ENCODE data around the gene CELA3A.
"Not testable (repeated sequence)": the region's sequence is repeated elsewhere in the genome, so short reads cannot be mapped to it uniquely, and the experiment has no call there.

CELA3A gene

GRCh38 chr1:22001409-22001808 lies at the start of gene CELA3A:
Gene CELA3A (plus strand): TSS chr1:22001657. CDS start chr1:22001675, 18 bp downstream.
- no peak for DNase-seq

- DNase-seq = no peak
These were observed 48.5 kb upstream of the CELA3A start for GRCh38 chr1:21952786-21953520.

- DNase-seq = no peak
These were observed 46.4 kb upstream of the CELA3A start for GRCh38 chr1:21955058-21955457.

- no peak for DNase-seq
These were observed 45.8 kb upstream of the CELA3A start for GRCh38 chr1:21955501-21956281.

GRCh38 chr1:21956720-21957552 lies 44.5 kb upstream of the CELA3A start:
- DNase-seq = peak; percentile 52

GRCh38 chr1:21961337-21961736 lies 40.1 kb upstream of the CELA3A start:
- DNase-seq = no peak

- no peak for DNase-seq
These were observed 39.7 kb upstream of the CELA3A start for GRCh38 chr1:21961799-21962198.

GRCh38 chr1:21963477-21964217 lies 37.8 kb upstream of the CELA3A start:
- peak; percentile 69 for DNase-seq

- no peak for DNase-seq
These were observed 35.0 kb upstream of the CELA3A start for GRCh38 chr1:21966247-21967000.

- not testable (repeated sequence) for DNase-seq
These were observed 34.2 kb upstream of the CELA3A start for GRCh38 chr1:21967216-21967615.

GRCh38 chr1:21969066-21969465 lies 32.4 kb upstream of the CELA3A start:
- not testable (repeated sequence) for DNase-seq

GRCh38 chr1:21970523-21970922 lies 30.9 kb upstream of the CELA3A start:
- DNase-seq = not testable (repeated sequence)

- not testable (repeated sequence) for DNase-seq
These were observed 28.4 kb upstream of the CELA3A start for GRCh38 chr1:21972973-21973441.

GRCh38 chr1:21973948-21974347 lies 27.5 kb upstream of the CELA3A start:
- DNase-seq = not testable (repeated sequence)

- DNase-seq = not testable (repeated sequence)
These were observed 26.8 kb upstream of the CELA3A start for GRCh38 chr1:21974699-21975098.

- DNase-seq = not testable (repeated sequence)
These were observed 26.2 kb upstream of the CELA3A start for GRCh38 chr1:21975296-21975695.

- not testable (repeated sequence) for DNase-seq
These were observed 24.7 kb upstream of the CELA3A start, which contains the start of gene CELA3B for GRCh38 chr1:21976703-21977239. Gene CELA3B (plus strand): TSS chr1:21977022. CDS start chr1:21977040, 18 bp downstream.

- DNase-seq = not testable (repeated sequence)
These were observed 23.2 kb upstream of the CELA3A start for GRCh38 chr1:21978209-21978608.

GRCh38 chr1:21980515-21981220 lies 20.8 kb upstream of the CELA3A start:
- not testable (repeated sequence) for DNase-seq

GRCh38 chr1:21981253-21981652 lies 20.2 kb upstream of the CELA3A start:
- not testable (repeated sequence) for DNase-seq

Measured in stimulated activated naive CD4-positive, alpha-beta T cell treated with Interleukin-2 at 50 U/mL for 16 hours (primary cell).